NCI-H524 treated with DMSO at 0.1 percent for 48 hours (cell line): ENCODE results near the gene PPP2R3C.
"Not testable (repeated sequence)": the region's sequence is repeated elsewhere in the genome, so short reads cannot be mapped to it uniquely, and the experiment has no call there.

Experiments used
- DNase-seq: peaks from one replicate; lab custom pipeline; 2025; lab: John Stamatoyannopoulos, UW

PPP2R3C gene

DNA sequence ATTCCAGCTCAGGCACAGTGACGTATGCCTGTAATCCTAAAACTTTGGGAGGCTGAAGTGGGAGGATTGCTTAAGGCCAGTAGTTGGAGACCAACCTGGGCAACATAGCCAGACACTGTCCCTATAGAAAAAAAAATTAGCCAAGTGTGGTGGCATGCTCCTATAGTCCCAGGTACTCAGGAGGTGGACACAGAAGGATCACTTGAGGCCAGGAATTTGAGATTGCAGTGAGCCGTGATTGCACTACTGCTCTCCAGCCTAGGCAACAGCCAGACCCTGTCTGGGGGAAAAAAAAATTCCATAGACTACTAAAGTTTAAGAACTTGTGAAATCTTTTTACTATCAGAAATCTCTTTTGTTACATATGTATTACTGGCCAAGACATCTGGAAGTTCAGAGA, 69.2 kb downstream of the PPP2R3C start:
- no peak for DNase-seq

GRCh38 chr14:35051796-35052195, 70.0 kb downstream of the PPP2R3C start:
- DNase-seq, result no peak

DNA sequence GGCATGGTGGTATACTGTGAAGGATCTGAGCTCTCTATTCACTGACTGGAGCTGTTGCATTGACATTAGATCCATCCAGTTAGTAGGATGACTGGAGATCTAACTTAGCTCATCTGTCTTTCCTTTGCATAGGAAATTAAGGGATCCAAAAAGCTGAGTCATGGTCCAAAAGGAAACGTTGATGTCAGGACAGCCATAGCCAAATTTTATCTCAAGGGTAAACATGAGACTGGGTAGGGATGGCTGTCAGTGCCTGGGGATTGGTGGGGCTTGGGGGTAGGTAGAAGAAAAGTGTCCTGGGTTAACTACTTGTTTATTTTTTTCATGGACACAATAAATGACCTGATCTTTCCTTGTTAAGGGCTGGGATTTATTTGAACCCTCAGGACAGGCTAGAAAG, 71.1 kb downstream of the PPP2R3C start:
- DNase-seq, result no peak

- no peak for DNase-seq
Observed at GRCh38 chr14:35047976-35048513, 73.7 kb downstream of the PPP2R3C start.

DNA sequence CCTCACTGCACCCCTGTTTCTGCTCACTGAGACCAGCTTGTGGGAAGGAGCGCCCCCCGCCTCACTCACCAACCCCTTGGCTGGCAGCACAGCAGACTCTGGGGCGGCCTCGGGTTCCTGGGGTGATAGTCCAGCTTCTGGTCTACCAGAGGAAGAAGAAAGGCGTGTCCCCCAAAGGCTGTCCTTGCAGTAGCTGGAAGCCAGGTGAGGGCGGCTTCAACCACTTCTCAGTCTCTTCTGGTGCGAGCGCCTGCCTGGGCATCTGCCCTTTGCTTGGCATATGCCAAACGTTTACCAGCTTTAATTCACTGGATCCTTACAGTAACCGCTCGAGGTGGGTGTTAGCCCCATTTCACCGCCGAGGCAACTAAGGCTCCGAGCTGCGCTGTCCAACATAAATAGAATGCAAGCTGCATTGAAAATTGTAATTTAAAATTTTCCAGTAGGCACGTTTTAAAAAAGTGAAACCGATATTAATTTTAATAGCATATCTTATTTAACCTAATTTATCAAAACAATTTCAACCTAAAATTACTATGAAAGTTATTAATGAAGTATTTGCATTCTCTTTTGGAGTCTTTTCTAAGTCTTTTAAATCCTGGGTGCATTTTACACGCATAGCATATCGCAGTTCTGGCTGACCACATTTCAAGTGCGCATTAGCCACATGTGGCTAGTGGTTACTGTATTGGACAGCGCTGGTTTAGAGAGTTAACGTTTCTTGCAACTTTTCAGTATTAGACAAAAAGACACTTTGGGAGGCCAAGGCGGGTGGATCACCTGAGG, 74.8 kb downstream of the PPP2R3C start:
- peak; percentile 32 for DNase-seq

DNA sequence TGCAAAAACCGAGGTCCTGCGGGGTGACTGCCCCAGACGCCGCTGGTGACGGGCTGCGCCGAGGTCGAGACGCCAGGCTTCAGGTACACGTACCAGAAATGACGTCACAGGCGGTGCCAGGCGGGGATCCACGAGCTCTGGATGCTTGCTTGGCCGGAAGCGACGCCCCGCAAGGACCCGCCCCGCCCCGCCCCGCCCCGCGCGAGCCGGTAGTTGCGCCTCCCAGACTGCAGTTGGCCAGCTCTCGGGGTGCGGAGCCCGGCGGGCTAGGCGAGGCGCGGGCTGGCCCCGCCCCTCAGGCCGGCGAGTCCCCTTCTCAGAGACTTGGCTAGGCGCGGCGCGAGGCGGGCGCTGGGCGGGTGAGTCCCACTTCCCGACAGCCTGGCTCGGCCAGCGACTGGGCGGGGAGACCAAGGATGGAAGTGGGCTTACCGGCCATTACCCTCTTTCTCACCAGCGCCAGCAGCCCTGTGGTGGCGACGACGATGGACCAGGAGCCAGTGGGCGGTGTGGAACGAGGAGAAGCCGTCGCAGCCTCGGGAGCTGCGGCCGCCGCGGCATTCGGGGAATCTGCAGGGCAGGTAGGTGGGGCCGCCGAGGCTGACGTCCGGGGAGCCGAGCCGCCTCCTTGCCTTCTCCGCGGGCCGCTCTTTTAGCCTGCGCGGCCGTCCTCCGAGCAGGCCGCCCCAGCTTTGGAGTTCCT, 75.6 kb downstream of the PPP2R3C start, which contains the start of gene FAM177A1:
Gene FAM177A1 (plus strand): TSS at position 225 of the 703 bp plus-strand sequence. CDS start 192 bp downstream, at position 417.
- peak; percentile 96 for DNase-seq

GRCh38 chr14:35045798-35046047, 76.1 kb downstream of the PPP2R3C start:
- no peak for DNase-seq

GRCh38 chr14:35044939-35045797, 76.6 kb downstream of the PPP2R3C start:
- no peak for DNase-seq

DNA sequence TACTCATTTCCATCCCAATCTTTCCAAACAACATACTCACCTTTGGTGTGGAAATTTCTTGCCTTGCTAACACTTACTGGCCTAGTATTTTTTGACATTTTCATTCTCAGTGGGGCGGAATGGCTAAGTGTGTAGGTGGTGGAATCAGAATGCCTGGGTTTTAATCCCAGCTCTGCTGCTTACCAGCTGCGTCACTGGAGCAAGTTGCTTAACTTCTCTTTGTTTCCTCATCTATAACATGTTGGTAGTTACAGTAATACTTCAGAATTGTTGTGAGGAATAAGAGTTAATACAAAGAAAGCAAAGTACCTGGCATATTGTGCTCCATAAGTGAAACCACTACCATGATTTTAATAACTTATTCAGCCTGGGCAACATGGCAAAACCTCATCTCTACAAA, 78.7 kb downstream of the PPP2R3C start:
- DNase-seq, result no peak

GRCh38 chr14:35042632-35043031, 79.2 kb downstream of the PPP2R3C start:
- DNase-seq, result no peak

GRCh38 chr14:35038312-35038711, 83.5 kb downstream of the PPP2R3C start:
- DNase-seq, result not testable (repeated sequence)
